ENCODE measurements around the gene SPRR5. TPM values are rescaled to one million over a fixed set of nuclear protein-coding genes. Genes with fewer than 3 reads are reported as not detected.

The SPRR5 gene
- total and polyA plus RNA-seq, 2 of the 8 experiments (the other 6 are each of a cell fraction or from before 2014, with no cell fraction given): not detected

GRCh38 chr1:152980676-152981075, 33.7 kb downstream of the SPRR5 start:
- peak in 1 of 2 experiments; percentile 14 for DNase-seq (ENCODE audit: low read depth in 1 of 2, low spot score in 2 of 2)
- Histone ChIP-seq H4K20me1 (replicated peaks in 1 of 2; ENCODE audit: control insufficient read depth in 1 of 2, insufficient read depth in 2 of 2, low read length in 2 of 2) (no peaks in the 10 kb centered on the region), H3K56ac (replicated peaks; ENCODE audit: insufficient read length, low read depth, low read length) (no peak overlapping the region), H3K4me1 (replicated peaks in 1 of 4; ENCODE audit: control insufficient read depth in 3 of 4, insufficient read depth in 4 of 4, low read length in 3 of 4) (no peaks in the 10 kb centered on the region), H3K23ac (ENCODE audit: insufficient read length) (no peak overlapping the region), H2AK5ac (ENCODE audit: low read depth, low read length) (no peak overlapping the region), H4K8ac (ENCODE audit: extremely low read depth, insufficient read depth, low read length) (no peak overlapping the region), H2BK12ac (ENCODE audit: low read depth, low read length) (no peak overlapping the region), H3K4ac (replicated peaks; ENCODE audit: insufficient read length, low read depth, low read length) (no peak overlapping the region), H3K9ac (replicated peaks in 1 of 4; ENCODE audit: extremely low read depth in 1 of 4, low read depth in 3 of 4, low read length in 3 of 4) (no peak overlapping the region), H3K23me2 (ENCODE audit: low read depth, low read length) (no peaks in the 10 kb centered on the region; the same call in 1 of the 2 replicates), H2BK5ac (ENCODE audit: low read depth, low read length) (no peak overlapping the region), H2BK120ac (replicated peaks; ENCODE audit: low read depth, low read length) (no peak overlapping the region), H3K9me3 (ENCODE audit: insufficient read depth in 2 of 2, low read depth in 1 of 2, low read length in 1 of 2) (no peaks in the 10 kb centered on the region; a peak in 1 of 4 replicates), H3K27ac (ENCODE audit: low read depth, low read length) (no peak overlapping the region), H3K36me3 (ENCODE audit: control insufficient read depth in 2 of 4, insufficient read depth in 4 of 4, low read length in 3 of 4) (no peaks in the 10 kb centered on the region), H2BK15ac (ENCODE audit: low read length) (no peak overlapping the region), H2AFZ (ENCODE audit: low read length) (no peak overlapping the region), H2BK20ac (ENCODE audit: low read length) (no peak overlapping the region), H3K4me3 (ENCODE audit: extremely low read depth in 1 of 4, insufficient read depth in 2 of 4, low read depth in 3 of 4, low read length in 4 of 4) (no peak overlapping the region), H3K79me2 (ENCODE audit: control insufficient read depth in 1 of 2, insufficient read depth in 2 of 2, low read length in 2 of 2) (no peaks in the 10 kb centered on the region), H3K18ac (ENCODE audit: extremely low read depth, low read length) (no peak overlapping the region), H3K27me3 (replicated peaks in 1 of 4; ENCODE audit: control insufficient read depth in 3 of 4, extremely low read depth in 1 of 4, insufficient read depth in 3 of 4, low read length in 3 of 4) (no peaks in the 10 kb centered on the region; a peak in 1 of 7 replicates), H3K14ac (ENCODE audit: insufficient read length) (no peak overlapping the region), H3K79me1 (ENCODE audit: low read depth, low read length) (no peaks in the 10 kb centered on the region), H4K5ac (ENCODE audit: insufficient read length, low read depth, low read length) (no peak overlapping the region), H4K91ac (replicated peaks; ENCODE audit: insufficient read length, low read length) (no peak overlapping the region), H3K4me2 (ENCODE audit: insufficient read depth in 1 of 2, low read depth in 2 of 2, low read length in 2 of 2) (no peak overlapping the region)
- ChIA-PET CTCF (ENCODE audit: partially characterized antibody) (interaction anchor here (0.9 to 1.0 kb wide), 3 partner anchors 74 to 229 kb away, joined by 3 to 4 read pairs (median 3); no protein-coding TSS in a partner anchor), POLR2A (ENCODE audit: partially characterized antibody) (interaction anchor here (1.1 kb wide), 1 partner anchor 11 kb away, joined by 3 read pairs; no protein-coding TSS in a partner anchor)
- no peak for FAIRE-seq
- 100% methylated on average over 1 of the region's 1 CpG; no CpG with 5 or more reads in 1 of the 2 experiments for WGBS, 2 experiments (ENCODE audit: extremely low coverage in 1 of 2, insufficient coverage in 1 of 2, insufficient read length in 1 of 2, insufficient replicate concordance in 2 of 2, low coverage in 1 of 2, low lambda C conversion rate in 2 of 2, missing lambda C conversion rate in 1 of 2)
- no peak for TF ChIP-seq RBBP5 (IDR thresholded peaks at IDR 0.05; ENCODE audit: borderline replicate concordance, low read depth, low read length)
- TF ChIP-seq CREB1 (IDR thresholded peaks at IDR 0.05): no peak

Measured in H1 (cell line).